HG03066 (cell line): ENCODE measurements around the gene OR5AL1.
"Not testable (repeated sequence)": the region's sequence is repeated elsewhere in the genome, so short reads cannot be mapped to it uniquely, and the experiment has no call there.

ENCODE experiments used
- ATAC-seq: cut with Tn5 transposase; IDR thresholded peaks from one replicate; pipeline ENCODE4 v1.9.1; 2021; ENCODE audit warnings: low read depth; ENCODE audit not compliant: unreplicated experiment

OR5AL1 gene

GRCh38 chr11:56412396-56412795 lies at the start of gene OR5AL1:
Gene OR5AL1 (plus strand): TSS chr11:56412696.
- no peak for ATAC-seq

- ATAC-seq: no peak
Observed at GRCh38 chr11:56375324-56375723, 37.2 kb upstream of the OR5AL1 start, which contains the start of gene OR8U1. Gene OR8U1 (plus strand): TSS chr11:56375624. CDS start chr11:56375624, 0 bp downstream.

- no peak for ATAC-seq
Observed at GRCh38 chr11:56380120-56380519, 32.4 kb upstream of the OR5AL1 start.

GRCh38 chr11:56394381-56394780 lies 18.1 kb upstream of the OR5AL1 start:
- no peak for ATAC-seq

GRCh38 chr11:56396047-56396446 lies 16.4 kb upstream of the OR5AL1 start:
- no peak for ATAC-seq

- ATAC-seq: not testable (repeated sequence)
Observed at GRCh38 chr11:56401858-56402461, 10.5 kb upstream of the OR5AL1 start.

GRCh38 chr11:56404393-56404792 lies 8.1 kb upstream of the OR5AL1 start:
- ATAC-seq: no peak

GRCh38 chr11:56410801-56411200 lies 1.7 kb upstream of the OR5AL1 start:
- no peak for ATAC-seq

- no peak for ATAC-seq
Observed at GRCh38 chr11:56453521-56453920, 41.0 kb downstream of the OR5AL1 start.

GRCh38 chr11:56457076-56457475 lies 44.6 kb downstream of the OR5AL1 start:
- ATAC-seq: no peak
